Activated CD8-positive, alpha-beta memory T cell treated with anti-CD3 and anti-CD28 coated beads for 48 hours (primary cell): ENCODE measurements around the gene ARSK.
"Not testable (repeated sequence)": the region's sequence is repeated elsewhere in the genome, so short reads cannot be mapped to it uniquely, and the experiment has no call there.

ENCODE experiments used
- DNase-seq, 3 experiments: peaks; one replicate each; pipeline ENCODE4 v3.0.0-alpha.2; 2020; ENCODE audit warnings: low read depth in 2 of 3, low spot score in 2 of 3

The ARSK gene

GRCh38 chr5:95620030-95620869 is 65.3 kb downstream of the ARSK start, which contains the start of gene GPR150:
GPR150 (plus strand) TSS chr5:95620087; CDS start chr5:95620276, 189 bp downstream.
- peak; percentile 30 to 40 (median 32) for DNase-seq

- peak; percentile 18 to 35 (median 20) for DNase-seq
Measured at GRCh38 chr5:95620870-95621838, 66.3 kb downstream of the ARSK start.

GRCh38 chr5:95621839-95622629 is 67.1 kb downstream of the ARSK start:
- DNase-seq, result no peak

- no peak for DNase-seq
Measured at GRCh38 chr5:95623706-95624105, 68.8 kb downstream of the ARSK start.

- DNase-seq, result no peak
Measured at GRCh38 chr5:95624368-95624767, 69.5 kb downstream of the ARSK start.

- no peak for DNase-seq
Measured at GRCh38 chr5:95626701-95627100, 71.8 kb downstream of the ARSK start.

- DNase-seq, result no peak
Measured at GRCh38 chr5:95627971-95628810, 73.3 kb downstream of the ARSK start.

GRCh38 chr5:95628933-95629332 is 74.0 kb downstream of the ARSK start:
- no peak for DNase-seq

- no peak for DNase-seq
Measured at GRCh38 chr5:95630394-95630917, 75.6 kb downstream of the ARSK start.

GRCh38 chr5:95631255-95631958 is 76.5 kb downstream of the ARSK start:
- DNase-seq, result no peak

- peak in 2 of 3 experiments; percentile 17 to 42 for DNase-seq
Measured at GRCh38 chr5:95631991-95632675, 77.2 kb downstream of the ARSK start.

- not testable (repeated sequence) for DNase-seq
Measured at GRCh38 chr5:95632942-95633341, 78.0 kb downstream of the ARSK start.

GRCh38 chr5:95633671-95634070 is 78.8 kb downstream of the ARSK start:
- no peak for DNase-seq

- DNase-seq, result no peak
Measured at GRCh38 chr5:95634081-95634480, 79.2 kb downstream of the ARSK start.

- no peak for DNase-seq
Measured at GRCh38 chr5:95638632-95639031, 83.7 kb downstream of the ARSK start.

GRCh38 chr5:95641741-95642220 is 86.9 kb downstream of the ARSK start:
- DNase-seq, result no peak

GRCh38 chr5:95643152-95643551 is 88.3 kb downstream of the ARSK start:
- no peak for DNase-seq

GRCh38 chr5:95644351-95645042 is 89.6 kb downstream of the ARSK start:
- no peak for DNase-seq
